A673 (cell line): ENCODE results near the gene HSD17B8.

Experiments
- EZH2 ChIP-seq: fragments of 200-600 bp; sonication (generic); IDR thresholded peaks from 2 replicates; pipeline ENCODE4 v1.6.1; 2017; ENCODE audit warnings: borderline replicate concordance, low read depth, mild to moderate bottlenecking, mixed read lengths, antibody characterized with exemption, low read length; ENCODE audit not compliant: poor library complexity, severe bottlenecking
- TF ChIP-seq, protein P1 (sequence below): fragments of 300-800, 200-600 bp; sonication (generic); conservative IDR thresholded peaks from 2 replicates; pipeline ENCODE4 v1.5.1; 2017; ENCODE audit warnings: low read depth, mild to moderate bottlenecking, antibody characterized with exemption, low read length, moderate library complexity, mixed read lengths

DNA sequence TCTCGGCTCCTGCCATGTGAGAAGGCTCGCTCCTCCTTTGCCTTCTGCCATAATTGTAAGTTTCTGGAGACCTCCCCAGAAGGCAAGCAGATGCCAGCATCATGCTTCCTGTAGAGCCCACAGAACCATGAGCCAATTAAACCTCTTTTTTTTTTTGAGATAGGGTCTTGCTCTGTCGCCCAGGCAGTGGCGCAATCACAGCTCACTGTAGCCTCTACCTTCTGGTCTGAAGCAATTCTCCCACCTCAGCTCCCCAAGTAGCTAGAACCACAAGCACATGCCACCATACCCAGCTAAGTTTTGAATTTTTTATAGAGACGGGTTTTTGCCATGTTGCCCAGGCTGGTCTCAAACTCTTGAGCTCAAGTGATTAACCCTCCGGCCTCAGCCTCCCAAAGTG is 32.4 kb downstream of the HSD17B8 start:
- TF ChIP-seq, protein P1, sequence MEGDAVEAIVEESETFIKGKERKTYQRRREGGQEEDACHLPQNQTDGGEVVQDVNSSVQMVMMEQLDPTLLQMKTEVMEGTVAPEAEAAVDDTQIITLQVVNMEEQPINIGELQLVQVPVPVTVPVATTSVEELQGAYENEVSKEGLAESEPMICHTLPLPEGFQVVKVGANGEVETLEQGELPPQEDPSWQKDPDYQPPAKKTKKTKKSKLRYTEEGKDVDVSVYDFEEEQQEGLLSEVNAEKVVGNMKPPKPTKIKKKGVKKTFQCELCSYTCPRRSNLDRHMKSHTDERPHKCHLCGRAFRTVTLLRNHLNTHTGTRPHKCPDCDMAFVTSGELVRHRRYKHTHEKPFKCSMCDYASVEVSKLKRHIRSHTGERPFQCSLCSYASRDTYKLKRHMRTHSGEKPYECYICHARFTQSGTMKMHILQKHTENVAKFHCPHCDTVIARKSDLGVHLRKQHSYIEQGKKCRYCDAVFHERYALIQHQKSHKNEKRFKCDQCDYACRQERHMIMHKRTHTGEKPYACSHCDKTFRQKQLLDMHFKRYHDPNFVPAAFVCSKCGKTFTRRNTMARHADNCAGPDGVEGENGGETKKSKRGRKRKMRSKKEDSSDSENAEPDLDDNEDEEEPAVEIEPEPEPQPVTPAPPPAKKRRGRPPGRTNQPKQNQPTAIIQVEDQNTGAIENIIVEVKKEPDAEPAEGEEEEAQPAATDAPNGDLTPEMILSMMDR, result no peak
- no peak for TF ChIP-seq EZH2
